HepG2 (cell line): ENCODE measurements around the gene UBE2O. TPM values are rescaled to one million over a fixed set of nuclear protein-coding genes. Genes with fewer than 3 reads are reported as not detected.

ENCODE experiments used
- BHLHE40 ChIP-seq: IDR thresholded peaks from 2 replicates; pipeline ENCODE4 v1.6.1; 2011; ENCODE audit warnings: low read length, improper control_type of control experiment
- JUND ChIP-seq: sonication (generic); formaldehyde crosslinking; IDR thresholded peaks from 2 replicates; pipeline ENCODE4 v1.8.0; 2022; ENCODE audit warnings: mild to moderate bottlenecking, missing genetic modification reagents
- NFE2L1 ChIP-seq: sonication (generic); formaldehyde crosslinking; IDR thresholded peaks from 2 replicates; pipeline ENCODE4 v1.4.0; 2020; ENCODE audit warnings: missing genetic modification reagents, mild to moderate bottlenecking, borderline replicate concordance
- PHF21A ChIP-seq: sonication (generic); formaldehyde crosslinking; IDR thresholded peaks from 2 replicates; pipeline ENCODE4 v1.5.0; 2020; ENCODE audit warnings: mild to moderate bottlenecking, missing genetic modification reagents
- TBX2 ChIP-seq: sonication (generic); formaldehyde crosslinking; IDR thresholded peaks from 2 replicates; pipeline ENCODE4 v1.5.0; 2020; ENCODE audit warnings: missing genetic modification reagents, mild to moderate bottlenecking, borderline replicate concordance
- YY1 ChIP-seq: IDR thresholded peaks from 2 replicates; pipeline ENCODE4 v1.6.1; 2011; ENCODE audit warnings: low read length, low read depth, moderate library complexity, mild to moderate bottlenecking; ENCODE audit not compliant: insufficient read depth, insufficient replicate concordance
- ZIK1 ChIP-seq: sonication (generic); formaldehyde crosslinking; IDR thresholded peaks from 2 replicates; pipeline ENCODE4 v1.5.0; 2020; ENCODE audit warnings: mild to moderate bottlenecking, low read depth, missing genetic modification reagents, borderline replicate concordance
- ZNF34 ChIP-seq: sonication (generic); formaldehyde crosslinking; IDR thresholded peaks from 2 replicates; pipeline ENCODE4 v1.4.0; 2020; ENCODE audit warnings: mild to moderate bottlenecking, missing genetic modification reagents, borderline replicate concordance
- ZNF383 ChIP-seq: sonication (generic); formaldehyde crosslinking; IDR thresholded peaks from 2 replicates; pipeline ENCODE4 v1.4.0; 2020; ENCODE audit warnings: missing genetic modification reagents, mild to moderate bottlenecking, borderline replicate concordance
- ZNF607 ChIP-seq: sonication (generic); formaldehyde crosslinking; IDR thresholded peaks from 2 replicates; pipeline ENCODE4 v1.5.1; 2020; ENCODE audit warnings: missing genetic modification reagents, mild to moderate bottlenecking, borderline replicate concordance
- ZNF816 ChIP-seq: sonication (generic); formaldehyde crosslinking; IDR thresholded peaks from 2 replicates; pipeline ENCODE4 v1.8.0; 2022; ENCODE audit warnings: missing genetic modification reagents, mild to moderate bottlenecking, borderline replicate concordance
- ZSCAN22 ChIP-seq: sonication (generic); formaldehyde crosslinking; IDR thresholded peaks from 2 replicates; pipeline ENCODE4 v1.4.0; 2020; ENCODE audit warnings: mild to moderate bottlenecking, missing genetic modification reagents
- ZSCAN29 ChIP-seq: sonication (generic); formaldehyde crosslinking; conservative IDR thresholded peaks from 2 replicates; pipeline ENCODE4 v1.4.0; 2020; ENCODE audit warnings: mild to moderate bottlenecking, missing genetic modification reagents
- polyA plus RNA-seq, 8 experiments: library from polyadenylated mRNA; depleted of rRNA in 3 of 8; stranded (reverse) in 7 of 8; unstranded in 1 of 8; fragments of >200 nt; fragmentation: Illumina TruSeq in 4 of 8; extraction: Trizol in 4 of 8; gene quantifications; 2 replicates each; pipeline versions ENCODE4 v1.2.1 to v1.2.3, GENCODE V29; 2011 to 2016; ENCODE audit warnings: low read depth in 4 of 8, missing spikeins in 1 of 8, mixed read lengths in 1 of 8; ENCODE audit not compliant: insufficient read depth in 1 of 8
- total RNA-seq, 5 experiments: library from RNA; depleted of rRNA; stranded (reverse); fragments of >200 nt; fragmentation: Illumina TruSeq; extraction: Trizol; gene quantifications; 2 replicates each; pipeline ENCODE4 v1.2.3, GENCODE V29; 2016; ENCODE audit warnings: low read depth in 1 of 5
- TF ChIP-seq, protein P1 (sequence below), 2 experiments: sonication (generic) in 1 of 2; formaldehyde crosslinking in 1 of 2; IDR thresholded peaks; 2 replicates each; pipeline versions ENCODE4 v1.6.1 to v1.9.0; 2014 to 2022; ENCODE audit warnings: antibody characterized with exemption in 1 of 2, borderline replicate concordance in 1 of 2, inconsistent platforms in 1 of 2, low read depth in 1 of 2, missing genetic modification reagents in 1 of 2
- TF ChIP-seq, protein P2 (sequence below): sonication (generic); formaldehyde crosslinking; IDR thresholded peaks from 2 replicates; pipeline ENCODE4 v1.4.0; 2020; ENCODE audit warnings: missing genetic modification reagents, borderline replicate concordance
- TF ChIP-seq, protein P3 (sequence below): sonication (generic); formaldehyde crosslinking; IDR thresholded peaks from 2 replicates; pipeline ENCODE4 v1.4.0; 2020; ENCODE audit warnings: low read depth, mild to moderate bottlenecking, missing genetic modification reagents
- TF ChIP-seq, protein P4 (sequence below): fragments of 450-650 bp; IDR thresholded peaks from 2 replicates; pipeline ENCODE4 v1.6.1; 2016

Gene UBE2O
- total and polyA plus RNA-seq, 2 of the 13 experiments (the other 11 are each of a cell fraction or from before 2014, with no cell fraction given): 21.5 to 23.5 TPM

DNA sequence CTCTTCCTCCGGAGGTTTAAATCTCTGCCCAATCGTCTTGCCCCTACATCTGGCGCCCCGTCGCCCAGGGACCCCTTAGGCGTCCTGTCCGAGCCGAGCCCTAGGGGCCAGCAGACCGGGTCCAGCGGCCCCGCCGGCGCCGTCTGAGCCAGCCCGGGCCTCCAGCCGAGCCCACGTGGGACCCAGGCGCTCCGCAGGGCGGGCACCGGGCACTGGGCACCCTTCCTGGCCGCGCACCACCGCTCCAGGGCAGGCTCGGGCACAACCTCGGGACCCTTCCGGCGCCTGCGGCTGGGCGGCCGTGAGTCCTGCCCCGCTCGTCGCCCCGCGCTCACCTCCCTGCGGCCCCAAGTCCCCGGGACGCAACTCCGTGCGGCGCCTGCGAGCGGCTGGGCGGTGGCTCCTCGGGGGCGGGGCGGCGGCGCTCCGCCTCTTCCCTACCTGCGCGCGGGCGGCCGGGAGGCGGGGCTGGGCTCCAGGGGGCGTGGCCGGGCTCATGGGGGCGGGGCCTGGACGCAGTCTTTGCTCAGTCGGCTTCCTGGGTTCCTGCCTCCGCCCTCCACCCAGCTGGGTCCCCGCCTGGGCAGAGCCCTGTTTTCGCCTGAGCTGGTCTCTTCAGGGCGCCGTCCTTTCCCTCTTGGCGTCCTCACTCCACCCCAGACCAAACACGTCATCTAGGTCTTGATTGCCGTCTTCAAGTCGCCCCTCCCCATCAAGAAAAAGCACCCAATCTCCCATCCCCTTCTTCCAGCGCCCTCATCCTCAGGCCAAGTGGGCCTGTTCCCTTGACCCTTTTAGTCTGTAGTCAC, 48.3 kb upstream of the UBE2O start, which contains the start of gene RHBDF2 (continued):
- TF ChIP-seq, protein P1, sequence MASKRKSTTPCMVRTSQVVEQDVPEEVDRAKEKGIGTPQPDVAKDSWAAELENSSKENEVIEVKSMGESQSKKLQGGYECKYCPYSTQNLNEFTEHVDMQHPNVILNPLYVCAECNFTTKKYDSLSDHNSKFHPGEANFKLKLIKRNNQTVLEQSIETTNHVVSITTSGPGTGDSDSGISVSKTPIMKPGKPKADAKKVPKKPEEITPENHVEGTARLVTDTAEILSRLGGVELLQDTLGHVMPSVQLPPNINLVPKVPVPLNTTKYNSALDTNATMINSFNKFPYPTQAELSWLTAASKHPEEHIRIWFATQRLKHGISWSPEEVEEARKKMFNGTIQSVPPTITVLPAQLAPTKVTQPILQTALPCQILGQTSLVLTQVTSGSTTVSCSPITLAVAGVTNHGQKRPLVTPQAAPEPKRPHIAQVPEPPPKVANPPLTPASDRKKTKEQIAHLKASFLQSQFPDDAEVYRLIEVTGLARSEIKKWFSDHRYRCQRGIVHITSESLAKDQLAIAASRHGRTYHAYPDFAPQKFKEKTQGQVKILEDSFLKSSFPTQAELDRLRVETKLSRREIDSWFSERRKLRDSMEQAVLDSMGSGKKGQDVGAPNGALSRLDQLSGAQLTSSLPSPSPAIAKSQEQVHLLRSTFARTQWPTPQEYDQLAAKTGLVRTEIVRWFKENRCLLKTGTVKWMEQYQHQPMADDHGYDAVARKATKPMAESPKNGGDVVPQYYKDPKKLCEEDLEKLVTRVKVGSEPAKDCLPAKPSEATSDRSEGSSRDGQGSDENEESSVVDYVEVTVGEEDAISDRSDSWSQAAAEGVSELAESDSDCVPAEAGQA (IDR thresholded peaks at IDR 0.05; ENCODE audit: low read depth): no peak
- TF ChIP-seq, protein P1 (CRISPR knock-in tag; IDR thresholded peaks at IDR 0.05; ENCODE audit: borderline replicate concordance): no peak
- TF ChIP-seq, protein P2, sequence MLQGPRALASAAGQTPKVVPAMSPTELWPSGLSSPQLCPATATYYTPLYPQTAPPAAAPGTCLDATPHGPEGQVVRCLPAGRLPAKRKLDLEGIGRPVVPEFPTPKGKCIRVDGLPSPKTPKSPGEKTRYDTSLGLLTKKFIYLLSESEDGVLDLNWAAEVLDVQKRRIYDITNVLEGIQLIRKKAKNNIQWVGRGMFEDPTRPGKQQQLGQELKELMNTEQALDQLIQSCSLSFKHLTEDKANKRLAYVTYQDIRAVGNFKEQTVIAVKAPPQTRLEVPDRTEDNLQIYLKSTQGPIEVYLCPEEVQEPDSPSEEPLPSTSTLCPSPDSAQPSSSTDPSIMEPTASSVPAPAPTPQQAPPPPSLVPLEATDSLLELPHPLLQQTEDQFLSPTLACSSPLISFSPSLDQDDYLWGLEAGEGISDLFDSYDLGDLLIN (CRISPR knock-in tag): no peak
- TF ChIP-seq ZNF816 (CRISPR knock-in tag): peak; percentile 92
- TF ChIP-seq YY1: peak; percentile 59
- TF ChIP-seq, protein P3, sequence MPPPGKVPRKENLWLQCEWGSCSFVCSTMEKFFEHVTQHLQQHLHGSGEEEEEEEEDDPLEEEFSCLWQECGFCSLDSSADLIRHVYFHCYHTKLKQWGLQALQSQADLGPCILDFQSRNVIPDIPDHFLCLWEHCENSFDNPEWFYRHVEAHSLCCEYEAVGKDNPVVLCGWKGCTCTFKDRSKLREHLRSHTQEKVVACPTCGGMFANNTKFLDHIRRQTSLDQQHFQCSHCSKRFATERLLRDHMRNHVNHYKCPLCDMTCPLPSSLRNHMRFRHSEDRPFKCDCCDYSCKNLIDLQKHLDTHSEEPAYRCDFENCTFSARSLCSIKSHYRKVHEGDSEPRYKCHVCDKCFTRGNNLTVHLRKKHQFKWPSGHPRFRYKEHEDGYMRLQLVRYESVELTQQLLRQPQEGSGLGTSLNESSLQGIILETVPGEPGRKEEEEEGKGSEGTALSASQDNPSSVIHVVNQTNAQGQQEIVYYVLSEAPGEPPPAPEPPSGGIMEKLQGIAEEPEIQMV (CRISPR knock-in tag): no peak; the same call in 1 of the 2 replicates
- peak; percentile 21; the same call in 1 of the 2 replicates for TF ChIP-seq PHF21A
- TF ChIP-seq JUND (CRISPR knock-in tag): no peak
- no peak for TF ChIP-seq NFE2L1
- 0 out of 2 replicates have a peak, but pooled peaks have one; percentile 23 for TF ChIP-seq ZSCAN22
- TF ChIP-seq BHLHE40: no peak
- no peak for TF ChIP-seq ZSCAN29 (CRISPR knock-in tag)
- no peak; the same call in 1 of the 2 replicates for TF ChIP-seq TBX2
- TF ChIP-seq, protein P4, sequence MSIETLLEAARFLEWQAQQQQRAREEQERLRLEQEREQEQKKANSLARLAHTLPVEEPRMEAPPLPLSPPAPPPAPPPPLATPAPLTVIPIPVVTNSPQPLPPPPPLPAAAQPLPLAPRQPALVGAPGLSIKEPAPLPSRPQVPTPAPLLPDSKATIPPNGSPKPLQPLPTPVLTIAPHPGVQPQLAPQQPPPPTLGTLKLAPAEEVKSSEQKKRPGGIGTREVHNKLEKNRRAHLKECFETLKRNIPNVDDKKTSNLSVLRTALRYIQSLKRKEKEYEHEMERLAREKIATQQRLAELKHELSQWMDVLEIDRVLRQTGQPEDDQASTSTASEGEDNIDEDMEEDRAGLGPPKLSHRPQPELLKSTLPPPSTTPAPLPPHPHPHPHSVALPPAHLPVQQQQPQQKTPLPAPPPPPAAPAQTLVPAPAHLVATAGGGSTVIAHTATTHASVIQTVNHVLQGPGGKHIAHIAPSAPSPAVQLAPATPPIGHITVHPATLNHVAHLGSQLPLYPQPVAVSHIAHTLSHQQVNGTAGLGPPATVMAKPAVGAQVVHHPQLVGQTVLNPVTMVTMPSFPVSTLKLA: no peak
- TF ChIP-seq ZNF383: no peak
- TF ChIP-seq ZIK1: peak; percentile 68; the same call in 1 of the 2 replicates
- TF ChIP-seq ZNF34 (CRISPR knock-in tag): no peak
- TF ChIP-seq ZNF607: no peak; the same call in 1 of the 2 replicates
